Adipocyte (in vitro differentiated cells): ENCODE data around the gene SARS2.
"Not testable (repeated sequence)": the region's sequence is repeated elsewhere in the genome, so short reads cannot be mapped to it uniquely, and the experiment has no call there.

Experiments
- DNase-seq: peaks from one replicate; pipeline ENCODE4 v3.0.0-alpha.2; 2015; ENCODE audit warnings: low read depth
- H3K27me3 ChIP-seq: replicated peaks from 2 replicates; pipeline ENCODE4 v1.7.0; 2013; ENCODE audit warnings: mild to moderate bottlenecking, low read length, moderate library complexity; ENCODE audit not compliant: control insufficient read depth, insufficient read depth
- H3K36me3 ChIP-seq: 2 replicates; pipeline ENCODE4 v1.7.0; 2013; ENCODE audit warnings: low read length, mild to moderate bottlenecking, moderate library complexity; ENCODE audit not compliant: control insufficient read depth, insufficient read depth, severe bottlenecking
- H3K4me1 ChIP-seq: 2 replicates; pipeline ENCODE4 v1.7.0; 2013; ENCODE audit warnings: mild to moderate bottlenecking, low read length, moderate library complexity; ENCODE audit not compliant: control insufficient read depth, insufficient read depth
- H3K4me3 ChIP-seq: 2 replicates; pipeline ENCODE4 v1.7.0; 2013; ENCODE audit warnings: mild to moderate bottlenecking, low read length, moderate library complexity
- H3K9ac ChIP-seq: 2 replicates; pipeline ENCODE4 v1.7.0; 2013; ENCODE audit warnings: mild to moderate bottlenecking, low read length, moderate library complexity
- H3K9me3 ChIP-seq: 2 replicates; pipeline ENCODE4 v1.7.0; 2013; ENCODE audit warnings: mild to moderate bottlenecking, low read length, moderate library complexity; ENCODE audit not compliant: control insufficient read depth

Gene SARS2

DNA sequence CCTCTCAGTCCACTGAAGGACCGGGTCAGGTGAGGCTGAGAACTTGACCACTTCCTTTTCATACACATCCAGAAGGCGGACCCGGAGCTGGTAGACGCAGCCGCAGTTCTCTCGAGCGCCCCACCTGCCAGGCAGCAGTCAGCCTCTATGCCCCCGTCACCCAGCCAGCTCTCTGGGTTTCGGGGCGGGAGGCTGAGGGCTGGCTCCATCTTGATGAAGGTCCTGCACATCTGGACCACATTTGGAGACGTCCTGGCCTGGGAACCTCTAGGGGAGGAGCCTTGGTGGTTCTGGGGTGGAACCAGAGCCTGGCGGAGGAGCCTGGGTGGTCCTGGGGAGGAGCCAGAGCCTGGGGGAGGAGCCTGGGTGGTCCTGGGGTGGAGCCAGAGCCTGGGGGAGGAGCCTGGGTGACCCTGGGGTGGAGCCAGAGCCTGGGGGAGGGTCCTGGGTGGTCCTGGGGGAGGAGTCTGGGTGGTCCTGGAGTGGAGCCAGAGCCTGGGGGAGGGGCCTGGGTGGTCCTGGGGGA, 14.5 kb upstream of the SARS2 start:
- H3K4me3 ChIP-seq, result no peak overlapping the region
- no peaks in the 10 kb centered on the region for H3K27me3 ChIP-seq
- no peak for DNase-seq
- H3K4me1 ChIP-seq, result peaks cover 2% of the 10 kb centered on the region
- H3K9ac ChIP-seq, result no peak overlapping the region
- no peaks in the 10 kb centered on the region for H3K9me3 ChIP-seq
- peaks cover 18% of the 10 kb centered on the region for H3K36me3 ChIP-seq

DNA sequence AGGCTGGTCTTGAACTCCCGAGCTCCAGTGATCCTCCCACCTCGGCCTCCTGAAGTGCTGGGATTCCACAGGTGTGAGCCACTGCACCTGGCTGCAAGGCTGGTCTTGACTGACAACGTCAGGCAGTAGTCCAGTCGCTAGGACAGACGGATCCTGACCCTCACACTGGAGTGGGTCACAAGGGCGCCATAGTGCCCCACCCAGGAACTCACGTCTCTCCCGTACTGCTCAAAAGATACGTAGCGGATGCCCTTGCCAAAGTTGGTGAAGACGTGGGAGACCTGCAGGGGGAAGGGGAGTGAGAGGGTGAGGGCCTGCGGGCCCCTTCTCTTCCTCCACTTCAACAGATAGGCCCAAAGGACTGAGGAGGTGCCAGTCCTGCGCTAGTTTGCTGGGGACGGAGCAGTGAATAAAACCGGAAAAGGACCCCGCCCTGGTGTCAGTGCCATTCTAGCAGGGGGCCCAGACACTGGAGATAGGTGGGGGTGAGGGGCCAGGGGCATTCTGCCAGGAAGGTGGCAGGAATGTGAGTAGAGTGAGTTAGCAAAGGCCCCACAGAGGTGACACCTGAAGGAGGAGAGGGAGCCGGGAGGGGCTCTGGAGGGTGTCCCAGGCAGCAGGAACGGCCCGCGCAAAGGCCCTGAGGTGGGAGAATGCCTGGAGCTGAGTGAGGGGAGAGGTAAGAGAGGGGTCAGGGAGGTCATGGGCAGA, 12.1 kb upstream of the SARS2 start:
- no peak for DNase-seq
- no peak overlapping the region for H3K4me3 ChIP-seq
- H3K36me3 ChIP-seq, result peaks cover 18% of the 10 kb centered on the region
- H3K27me3 ChIP-seq, result no peaks in the 10 kb centered on the region
- no peaks in the 10 kb centered on the region for H3K9me3 ChIP-seq
- H3K9ac ChIP-seq, result no peak overlapping the region
- H3K4me1 ChIP-seq, result no peaks in the 10 kb centered on the region

- Histone ChIP-seq H3K9ac (no peak overlapping the region), H3K36me3 (peaks cover 16% of the 10 kb centered on the region), H3K27me3 (no peaks in the 10 kb centered on the region), H3K9me3 (no peaks in the 10 kb centered on the region), H3K4me1 (no peaks in the 10 kb centered on the region), H3K4me3 (no peak overlapping the region)
- DNase-seq, result no peak
These were observed 11.4 kb upstream of the SARS2 start for GRCh38 chr19:38941979-38942378.

DNA sequence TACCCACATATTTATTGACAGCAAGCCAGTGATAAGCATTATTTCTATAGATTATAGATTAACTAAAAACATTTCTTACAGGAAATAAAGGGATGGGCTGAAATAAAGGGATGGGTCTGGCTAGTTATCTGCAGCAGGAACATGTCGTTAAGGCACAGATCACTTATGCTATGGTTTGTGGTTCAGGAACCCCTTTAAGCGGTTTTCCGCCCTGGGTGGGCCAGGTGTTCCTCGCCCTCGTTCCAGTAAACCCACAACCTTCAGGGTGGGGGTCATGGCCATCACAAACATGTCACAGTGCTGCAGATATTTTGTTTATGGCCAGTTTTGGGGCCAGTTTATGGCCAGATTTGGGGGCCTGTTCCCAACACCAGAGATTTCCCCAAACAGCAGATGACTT, 10.9 kb upstream of the SARS2 start:
- not testable (repeated sequence) for H3K9ac ChIP-seq, H3K4me1 ChIP-seq, DNase-seq, H3K27me3 ChIP-seq, H3K4me3 ChIP-seq, H3K9me3 ChIP-seq
- H3K36me3 ChIP-seq, result peaks cover 11% of the 10 kb centered on the region

GRCh38 chr19:38939957-38940356, 9.4 kb upstream of the SARS2 start:
- no peak overlapping the region for H3K9ac ChIP-seq
- H3K27me3 ChIP-seq, result no peaks in the 10 kb centered on the region

DNA sequence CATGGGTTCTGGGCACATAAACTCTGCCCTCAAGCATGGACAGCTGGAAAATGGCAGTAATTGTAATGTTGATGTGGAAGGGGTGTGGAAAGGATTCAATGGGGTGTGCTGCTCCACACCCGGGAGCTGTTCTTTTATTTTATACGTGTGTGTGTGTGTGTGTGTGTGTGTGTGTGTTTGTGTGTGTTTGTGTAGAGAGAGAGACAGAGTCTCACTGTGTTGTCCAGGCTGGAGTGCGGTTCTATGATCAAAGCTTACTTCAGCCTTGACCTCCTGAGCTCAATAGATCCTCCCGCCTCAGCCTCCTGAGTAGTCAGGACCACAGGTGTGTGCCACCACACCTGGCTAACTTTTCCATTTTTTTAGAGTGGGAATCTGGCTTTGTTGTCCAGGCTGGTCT, 3.0 kb upstream of the SARS2 start:
- H3K27me3 ChIP-seq, result no peaks in the 10 kb centered on the region
- DNase-seq, result no peak
- peaks cover 3% of the 10 kb centered on the region for H3K9me3 ChIP-seq
- no peak overlapping the region for H3K9ac ChIP-seq
- H3K36me3 ChIP-seq, result peaks cover 13% of the 10 kb centered on the region
- H3K4me3 ChIP-seq, result no peak overlapping the region
- peaks cover 23% of the 10 kb centered on the region for H3K4me1 ChIP-seq

More at GRCh38 chr19:38939957-38940356, 9.4 kb upstream of the SARS2 start:
- DNase-seq, result no peak
- Histone ChIP-seq H3K9me3 (peaks cover 3% of the 10 kb centered on the region), H3K4me3 (no peak overlapping the region), H3K36me3 (peaks cover 5% of the 10 kb centered on the region), H3K4me1 (no peaks in the 10 kb centered on the region)

GRCh38 chr19:38932425-38933179, 2.0 kb upstream of the SARS2 start:
- Histone ChIP-seq H3K36me3 (peaks cover 13% of the 10 kb centered on the region), H3K4me1 (peaks cover 23% of the 10 kb centered on the region), H3K27me3 (no peaks in the 10 kb centered on the region), H3K9ac (no peak overlapping the region), H3K4me3 (peak overlapping the region; percentile 98), H3K9me3 (peaks cover 3% of the 10 kb centered on the region)
- DNase-seq, result peak; percentile 46

- Histone ChIP-seq H3K4me1 (peaks cover 23% of the 10 kb centered on the region), H3K9ac (peak overlapping the region; percentile 99), H3K27me3 (no peaks in the 10 kb centered on the region), H3K9me3 (peaks cover 3% of the 10 kb centered on the region), H3K4me3 (peak overlapping the region; percentile 98), H3K36me3 (peaks cover 13% of the 10 kb centered on the region)
- no peak for DNase-seq
These were observed 894 bp upstream of the SARS2 start for GRCh38 chr19:38931521-38931793.

GRCh38 chr19:38930776-38931520, 385 bp upstream of the SARS2 start, which contains the start of gene MRPS12:
Gene MRPS12, plus strand, starts transcription at chr19:38930944. Its CDS starts 351 bp downstream, at chr19:38931295.
- H3K27me3 ChIP-seq, result no peaks in the 10 kb centered on the region
- peaks cover 3% of the 10 kb centered on the region for H3K9me3 ChIP-seq
- peak within 1 kb of the TSS; percentile 98 for H3K4me3 ChIP-seq
- peaks cover 23% of the 10 kb centered on the region for H3K4me1 ChIP-seq
- peak; percentile 100 for DNase-seq
- peaks cover 17% of the 10 kb centered on the region for H3K36me3 ChIP-seq
- H3K9ac ChIP-seq, result peak within 1 kb of the TSS; percentile 99

DNA sequence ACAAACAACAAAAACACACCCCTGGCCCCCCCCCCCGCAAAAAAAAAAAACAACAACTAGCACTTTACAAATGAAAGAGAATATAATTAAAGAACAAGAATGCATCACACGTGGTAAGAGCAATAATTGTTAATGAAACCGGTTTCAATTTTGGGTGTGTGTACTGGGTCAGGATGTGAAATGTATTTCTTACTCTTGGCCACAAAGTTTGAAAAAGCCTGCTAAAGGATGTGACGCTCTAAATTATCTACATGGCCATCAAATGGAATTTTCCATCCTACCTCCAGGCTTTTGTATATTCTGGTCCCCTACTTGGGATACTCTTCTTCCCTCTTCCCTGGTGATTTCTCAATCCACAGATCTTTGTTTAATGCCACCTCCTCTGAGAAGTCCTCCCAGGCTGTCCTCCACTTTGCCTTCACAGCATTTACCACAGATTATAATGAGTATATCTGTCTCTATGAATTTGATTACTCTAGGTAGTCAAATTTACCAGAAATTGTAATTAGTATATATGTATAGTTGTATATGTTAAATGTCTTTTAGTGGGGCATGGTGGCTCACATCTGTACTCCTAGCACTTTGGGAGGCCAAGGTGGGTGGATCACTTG, 2.1 kb downstream of the SARS2 start:
- H3K9ac ChIP-seq, result no peak overlapping the region

DNA sequence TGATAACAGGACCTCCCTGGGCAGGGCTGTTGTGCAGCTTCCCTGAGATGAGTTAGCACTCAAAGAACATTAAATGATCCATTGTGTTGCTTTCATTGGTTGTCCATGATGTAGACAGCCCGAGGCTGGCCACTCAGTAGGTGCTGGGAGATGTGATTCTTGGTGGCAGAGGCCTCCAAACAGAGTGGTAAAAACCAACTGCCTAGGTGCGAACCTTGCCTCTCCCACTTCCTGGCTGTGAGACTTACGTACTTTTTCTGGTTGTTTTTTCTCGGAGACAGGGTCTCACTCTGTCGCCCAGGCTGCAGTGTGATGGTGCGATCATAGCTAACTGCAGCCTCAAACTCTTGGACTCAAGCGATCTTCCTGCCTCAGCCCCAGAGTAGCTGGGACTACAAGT, 6.2 kb downstream of the SARS2 start:
- H3K4me1 ChIP-seq, result peaks cover 2% of the 10 kb centered on the region
- DNase-seq, result no peak

More for the DNA sequence above, 2.1 kb downstream of the SARS2 start:
- Histone ChIP-seq H3K4me3 (no peak overlapping the region), H3K36me3 (peaks cover 31% of the 10 kb centered on the region), H3K9me3 (no peaks in the 10 kb centered on the region), H3K4me1 (peaks cover 23% of the 10 kb centered on the region), H3K27me3 (no peaks in the 10 kb centered on the region)
- no peak for DNase-seq

More for the DNA sequence above, 6.2 kb downstream of the SARS2 start:
- Histone ChIP-seq H3K4me3 (no peak overlapping the region), H3K9ac (no peak overlapping the region), H3K9me3 (no peaks in the 10 kb centered on the region), H3K36me3 (peaks cover 30% of the 10 kb centered on the region), H3K27me3 (no peaks in the 10 kb centered on the region)
